ENCODE measurements around the gene ABO.
"Not testable (repeated sequence)": the region's sequence is repeated elsewhere in the genome, so short reads cannot be mapped to it uniquely, and the experiment has no call there.

Gene ABO

GRCh38 chr9:133276923-133277322 lies 1.9 kb upstream of the ABO start:
- no peak overlapping the region for H3K4me3 Mint-ChIP-seq

GRCh38 chr9:133276001-133276884 lies 1.2 kb upstream of the ABO start:
- H3K4me3 Mint-ChIP-seq, result peak overlapping the region; percentile 26
- H3K27ac Mint-ChIP-seq, result no peak overlapping the region
- H3K9me3 Mint-ChIP-seq, result no peaks in the 10 kb centered on the region
- peaks cover 3% of the 10 kb centered on the region for H3K4me1 Mint-ChIP-seq
- H3K36me3 Mint-ChIP-seq, result no peaks in the 10 kb centered on the region
- peaks cover 31% of the 10 kb centered on the region for H3K27me3 Mint-ChIP-seq

More at GRCh38 chr9:133276923-133277322, 1.9 kb upstream of the ABO start:
- H3K27me3 Mint-ChIP-seq, result peaks cover 30% of the 10 kb centered on the region
- H3K9me3 Mint-ChIP-seq, result no peaks in the 10 kb centered on the region
- peaks cover 3% of the 10 kb centered on the region for H3K4me1 Mint-ChIP-seq
- H3K27ac Mint-ChIP-seq, result no peak overlapping the region
- H3K36me3 Mint-ChIP-seq, result no peaks in the 10 kb centered on the region

GRCh38 chr9:133274236-133275104 lies 531 bp downstream of the ABO start:
- H3K36me3 Mint-ChIP-seq, result no peaks in the 10 kb centered on the region
- H3K9me3 Mint-ChIP-seq, result no peaks in the 10 kb centered on the region
- no peak overlapping the region for H3K4me3 Mint-ChIP-seq
- H3K27me3 Mint-ChIP-seq, result peaks cover 33% of the 10 kb centered on the region
- H3K27ac Mint-ChIP-seq, result no peak overlapping the region
- peaks cover 3% of the 10 kb centered on the region for H3K4me1 Mint-ChIP-seq

- Mint-ChIP-seq H3K27ac (no peak overlapping the region), H3K4me1 (peaks cover 3% of the 10 kb centered on the region), H3K27me3 (peaks cover 32% of the 10 kb centered on the region), H3K9me3 (no peaks in the 10 kb centered on the region), H3K4me3 (no peak overlapping the region), H3K36me3 (no peaks in the 10 kb centered on the region)
Measured at GRCh38 chr9:133273819-133274218, 1.2 kb downstream of the ABO start.

GRCh38 chr9:133273098-133273497 lies 1.9 kb downstream of the ABO start:
- Mint-ChIP-seq H3K4me1 (peaks cover 3% of the 10 kb centered on the region), H3K36me3 (no peaks in the 10 kb centered on the region), H3K27ac (no peak overlapping the region), H3K4me3 (no peak overlapping the region), H3K9me3 (no peaks in the 10 kb centered on the region), H3K27me3 (peaks cover 31% of the 10 kb centered on the region)

GRCh38 chr9:133269537-133270362 lies 5.3 kb downstream of the ABO start:
- Mint-ChIP-seq H3K27ac (no peak overlapping the region), H3K4me1 (no peaks in the 10 kb centered on the region), H3K27me3 (peaks cover 26% of the 10 kb centered on the region), H3K9me3 (no peaks in the 10 kb centered on the region), H3K4me3 (no peak overlapping the region), H3K36me3 (no peaks in the 10 kb centered on the region)

GRCh38 chr9:133269136-133269535 lies 5.9 kb downstream of the ABO start:
- peaks cover 23% of the 10 kb centered on the region for H3K27me3 Mint-ChIP-seq
- H3K9me3 Mint-ChIP-seq, H3K4me3 Mint-ChIP-seq, H3K4me1 Mint-ChIP-seq, H3K36me3 Mint-ChIP-seq, H3K27ac Mint-ChIP-seq: not testable (repeated sequence)

GRCh38 chr9:133268335-133269056 lies 6.5 kb downstream of the ABO start:
- Mint-ChIP-seq H3K27me3 (peaks cover 17% of the 10 kb centered on the region), H3K27ac (no peak overlapping the region), H3K36me3 (no peaks in the 10 kb centered on the region), H3K4me3 (no peak overlapping the region), H3K4me1 (no peaks in the 10 kb centered on the region), H3K9me3 (no peaks in the 10 kb centered on the region)

- Mint-ChIP-seq H3K36me3 (no peaks in the 10 kb centered on the region), H3K4me3 (no peak overlapping the region), H3K9me3 (no peaks in the 10 kb centered on the region), H3K27ac (no peak overlapping the region), H3K4me1 (no peaks in the 10 kb centered on the region), H3K27me3 (peaks cover 11% of the 10 kb centered on the region)
Measured at GRCh38 chr9:133264235-133264764, 10.7 kb downstream of the ABO start.

GRCh38 chr9:133263557-133263956 lies 11.4 kb downstream of the ABO start:
- peaks cover 10% of the 10 kb centered on the region for H3K27me3 Mint-ChIP-seq
- no peaks in the 10 kb centered on the region for H3K9me3 Mint-ChIP-seq
- no peak overlapping the region for H3K4me3 Mint-ChIP-seq
- no peak overlapping the region for H3K27ac Mint-ChIP-seq
- H3K4me1 Mint-ChIP-seq, result no peaks in the 10 kb centered on the region
- no peaks in the 10 kb centered on the region for H3K36me3 Mint-ChIP-seq

- Mint-ChIP-seq H3K4me3 (no peak overlapping the region), H3K27me3 (peaks cover 10% of the 10 kb centered on the region), H3K36me3 (no peaks in the 10 kb centered on the region), H3K9me3 (no peaks in the 10 kb centered on the region), H3K27ac (no peak overlapping the region), H3K4me1 (no peaks in the 10 kb centered on the region)
Measured at GRCh38 chr9:133262226-133262625, 12.8 kb downstream of the ABO start.

GRCh38 chr9:133261753-133262120 lies 13.3 kb downstream of the ABO start:
- no peaks in the 10 kb centered on the region for H3K36me3 Mint-ChIP-seq
- H3K27me3 Mint-ChIP-seq, result peaks cover 9% of the 10 kb centered on the region
- H3K9me3 Mint-ChIP-seq, result no peaks in the 10 kb centered on the region
- no peak overlapping the region for H3K27ac Mint-ChIP-seq
- H3K4me1 Mint-ChIP-seq, result no peaks in the 10 kb centered on the region
- H3K4me3 Mint-ChIP-seq, result no peak overlapping the region

- Mint-ChIP-seq H3K36me3 (no peaks in the 10 kb centered on the region), H3K4me1 (no peaks in the 10 kb centered on the region), H3K27ac (no peak overlapping the region), H3K4me3 (no peak overlapping the region), H3K9me3 (no peaks in the 10 kb centered on the region), H3K27me3 (peaks cover 6% of the 10 kb centered on the region)
Measured at GRCh38 chr9:133261103-133261752, 13.8 kb downstream of the ABO start.

- Mint-ChIP-seq H3K4me3 (no peak overlapping the region), H3K27me3 (peaks cover 6% of the 10 kb centered on the region), H3K36me3 (no peaks in the 10 kb centered on the region), H3K9me3 (no peaks in the 10 kb centered on the region), H3K27ac (no peak overlapping the region), H3K4me1 (no peaks in the 10 kb centered on the region)
Measured at GRCh38 chr9:133260334-133261102, 14.5 kb downstream of the ABO start.
